ENCODE data around the gene GOLGA6C. TPM values are rescaled to one million over a fixed set of nuclear protein-coding genes. Genes with fewer than 3 reads are reported as not detected.

Gene GOLGA6C
- polyA plus RNA-seq, 3 donors, result not detected

Small RNAs within 50 kb of the gene (small RNA-seq; reads per million reads assigned to genes)
- not detected for gene AC068338.1 (ENCODE audit: insufficient read length, low read depth)
- not detected for gene RN7SL327P (ENCODE audit: insufficient read length, low read depth)
- gene RN7SL489P (ENCODE audit: insufficient read length, low read depth), result not detected

Other genes starting within 250 kb of the GOLGA6C start
- gene PPCDC, start 234.7 kb upstream of the GOLGA6C start, polyA plus RNA-seq, result 10 to 100 TPM; 14.2 to 33.7 (median 18.7) TPM
- 10 to 100 TPM in 2 of 3 donors, 1 to 10 TPM in 1; 8.9 to 80.7 (median 18.2) TPM for gene C15orf39, start 56.5 kb upstream of the GOLGA6C start, polyA plus RNA-seq
- gene GOLGA6D, start 24.5 kb downstream of the GOLGA6C start, polyA plus RNA-seq, result not detected
- 10 to 100 TPM; 41.1 to 63.1 (median 41.3) TPM for gene COMMD4, start 77.7 kb downstream of the GOLGA6C start, polyA plus RNA-seq
- 1 to 10 TPM in 1 of 3 donors, under 1 TPM in 2; 0.52 to 6.7 (median 0.53) TPM for gene NEIL1, start 88.7 kb downstream of the GOLGA6C start, polyA plus RNA-seq
- 100 to 1,000 TPM in 1 of 3 donors, 10 to 100 TPM in 2; 32.9 to 453 (median 42.9) TPM for gene MAN2C1, start 110.3 kb downstream of the GOLGA6C start, polyA plus RNA-seq
- gene SIN3A, start 193.4 kb downstream of the GOLGA6C start, polyA plus RNA-seq, result 10 to 100 TPM in 1 of 3 donors, 1 to 10 TPM in 2; 2.3 to 20.7 (median 7.9) TPM

Measured in CD14-positive monocyte (primary cell).